NT2/D1 (cell line): ENCODE data around the gene CYP2U1.
A peak's percentile ranks its signal among the peaks of the same experiment; 100 is the strongest.
"Not testable (repeated sequence)": the region's sequence is repeated elsewhere in the genome, so short reads cannot be mapped to it uniquely, and the experiment has no call there.

Experiments used
- DNase-seq: peaks from one replicate; pipeline ENCODE4 v3.0.0-alpha.2; 2011; ENCODE audit warnings: low read depth, low spot score
- H3K27me3 ChIP-seq: 2 replicates; pipeline ENCODE4 v1.6.0; 2011; ENCODE audit warnings: mild to moderate bottlenecking; ENCODE audit not compliant: insufficient read length, insufficient read depth
- H3K36me3 ChIP-seq: 2 replicates; pipeline ENCODE4 v1.6.1; 2011; ENCODE audit warnings: mild to moderate bottlenecking, low read length, mixed read lengths; ENCODE audit not compliant: insufficient read depth, insufficient read length
- H3K4me1 ChIP-seq: 2 replicates; pipeline ENCODE4 v1.5.1; 2011; ENCODE audit not compliant: insufficient read depth, insufficient read length
- H3K4me3 ChIP-seq: 2 replicates; pipeline ENCODE4 v1.5.1; 2011; ENCODE audit warnings: low read depth; ENCODE audit not compliant: insufficient read length
- H3K9ac ChIP-seq: 2 replicates; pipeline ENCODE4 v1.6.0; 2011; ENCODE audit warnings: low read depth; ENCODE audit not compliant: insufficient read length
- H3K9me3 ChIP-seq: 2 replicates; pipeline ENCODE4 v1.5.1; 2011; ENCODE audit warnings: mild to moderate bottlenecking, low read length; ENCODE audit not compliant: insufficient read depth
- SUZ12 ChIP-seq: IDR thresholded peaks from 2 replicates; pipeline ENCODE4 v1.6.1; 2011; ENCODE audit not compliant: insufficient read length, insufficient read depth; ENCODE audit errors: extremely low read depth
- YY1 ChIP-seq: IDR thresholded peaks from 2 replicates; pipeline ENCODE4 v1.6.1; 2011; ENCODE audit not compliant: insufficient read length, insufficient read depth
- ZNF274 ChIP-seq: IDR thresholded peaks from 2 replicates; pipeline ENCODE4 v1.6.1; 2011; ENCODE audit warnings: mild to moderate bottlenecking, low read depth, low read length

CYP2U1 gene

DNA sequence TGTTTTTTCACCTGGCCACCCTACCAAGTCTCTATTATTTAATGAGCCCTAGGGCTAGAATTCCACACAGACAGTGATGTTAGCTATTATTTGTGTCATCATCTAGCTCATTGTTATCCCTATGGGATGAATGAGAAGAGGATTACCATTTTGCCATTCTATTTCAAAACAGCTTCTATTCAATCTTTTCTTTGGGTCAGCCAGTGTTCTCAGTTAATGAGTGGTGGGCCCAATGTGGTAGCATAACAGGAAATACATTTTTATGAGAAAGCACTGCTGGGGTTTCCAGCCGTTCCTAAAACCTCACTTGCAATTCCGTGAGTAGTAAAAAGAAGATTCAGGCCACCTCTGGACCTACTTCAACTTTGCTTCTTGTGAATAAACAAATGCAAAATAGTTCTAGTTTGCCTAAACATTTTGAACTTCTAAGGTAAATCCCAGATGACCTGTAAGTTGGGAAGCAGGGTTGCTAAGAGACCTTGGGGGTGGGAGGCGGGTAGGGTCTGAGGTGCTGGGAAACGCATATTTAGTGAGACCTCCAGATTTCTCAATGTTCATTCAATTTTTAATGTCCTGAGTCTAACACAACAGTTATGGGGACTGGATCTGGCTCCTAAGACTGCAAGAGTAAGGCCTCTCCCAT is 24.8 kb upstream of the CYP2U1 start:
- TF ChIP-seq SUZ12, result no peak
- no peak for TF ChIP-seq YY1
- no peak for TF ChIP-seq ZNF274
- DNase-seq, result no peak
- H3K4me3 ChIP-seq, result no peak overlapping the region
- H3K36me3 ChIP-seq, result no peaks in the 10 kb centered on the region
- H3K27me3 ChIP-seq, result no peaks in the 10 kb centered on the region
- H3K9ac ChIP-seq, result no peak overlapping the region
- H3K4me1 ChIP-seq, result no peaks in the 10 kb centered on the region
- no peaks in the 10 kb centered on the region; the same call in 1 of the 2 replicates for H3K9me3 ChIP-seq

DNA sequence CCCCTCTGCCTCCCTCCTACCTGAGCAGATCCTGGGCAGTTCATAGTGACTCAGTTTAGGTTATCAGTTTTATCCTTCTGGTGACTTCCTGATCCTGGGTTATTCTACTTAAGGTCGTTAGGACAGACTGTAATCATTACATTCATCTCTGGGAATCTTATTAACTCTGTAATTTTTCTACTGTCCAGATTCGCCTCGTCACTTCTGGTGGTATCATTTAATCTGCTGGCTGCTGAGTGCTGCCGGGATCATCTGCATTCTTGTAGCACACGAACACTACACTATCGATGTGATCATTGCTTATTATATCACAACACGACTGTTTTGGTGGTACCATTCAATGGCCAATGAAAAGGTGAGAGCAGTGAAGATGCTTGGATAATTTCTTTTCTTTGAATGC is 23.0 kb upstream of the CYP2U1 start:
- Histone ChIP-seq H3K36me3 (no peaks in the 10 kb centered on the region), H3K27me3 (no peaks in the 10 kb centered on the region), H3K4me1 (no peaks in the 10 kb centered on the region), H3K9me3 (no peaks in the 10 kb centered on the region; the same call in 1 of the 2 replicates), H3K9ac (no peak overlapping the region), H3K4me3 (no peak overlapping the region)
- DNase-seq, result no peak
- TF ChIP-seq ZNF274 (no peak), SUZ12 (no peak), YY1 (no peak)

DNA sequence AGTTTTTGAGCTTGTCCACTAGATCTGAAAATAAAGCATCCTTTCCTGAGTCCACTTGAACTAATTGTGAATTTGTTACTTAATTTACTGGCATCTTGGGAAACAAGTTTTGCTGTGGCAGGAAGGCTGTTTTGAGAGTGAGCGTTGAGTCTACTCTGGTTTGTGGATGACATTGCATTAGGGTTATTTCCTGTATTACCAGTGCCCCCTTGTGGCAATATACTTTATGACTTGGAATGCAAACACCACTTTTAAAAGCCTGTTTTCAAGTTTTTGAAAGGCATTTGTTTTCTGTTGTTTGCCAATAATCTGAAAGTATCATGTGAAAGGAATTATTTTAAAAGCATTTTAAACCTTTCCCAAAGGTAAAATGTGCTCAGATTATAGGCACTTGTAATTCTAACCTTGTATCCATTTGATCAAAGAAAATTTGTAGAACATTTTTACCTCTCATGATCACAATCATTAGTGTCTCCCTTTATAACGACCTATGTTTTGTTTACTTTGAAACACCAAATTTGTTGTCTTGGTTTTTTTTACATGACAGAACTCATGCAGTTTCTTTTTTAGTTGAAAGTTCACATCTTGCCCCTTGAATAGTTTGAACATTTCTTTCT is 18.0 kb upstream of the CYP2U1 start:
- no peak for TF ChIP-seq SUZ12
- no peak for TF ChIP-seq ZNF274
- TF ChIP-seq YY1, result no peak

DNA sequence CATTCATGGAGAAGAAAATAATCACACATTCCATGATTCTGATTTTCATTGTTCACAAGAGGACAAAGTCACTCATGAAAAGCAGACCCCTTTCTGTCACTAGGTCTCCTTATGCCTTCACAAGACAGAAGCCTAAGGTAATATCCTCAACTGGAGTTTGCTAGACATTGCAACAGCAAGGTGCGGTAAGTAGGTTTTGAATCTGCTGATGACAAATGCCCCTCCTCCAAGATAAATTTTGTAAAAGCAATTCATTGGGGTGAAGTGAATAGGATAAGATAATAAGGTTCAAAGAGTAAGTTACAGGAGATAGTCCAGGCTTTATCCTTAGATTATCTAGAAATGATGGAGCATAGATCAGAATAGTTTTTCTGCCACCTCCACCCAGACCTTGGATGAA is 16.1 kb upstream of the CYP2U1 start:
- Histone ChIP-seq H3K4me3 (no peak overlapping the region), H3K36me3 (no peaks in the 10 kb centered on the region), H3K9ac (no peak overlapping the region), H3K27me3 (no peaks in the 10 kb centered on the region), H3K9me3 (peaks cover 3% of the 10 kb centered on the region; the same call in 1 of the 2 replicates), H3K4me1 (no peaks in the 10 kb centered on the region)
- TF ChIP-seq SUZ12, result no peak
- TF ChIP-seq YY1, result no peak
- TF ChIP-seq ZNF274, result no peak
- DNase-seq, result no peak

More for the DNA sequence above, 18.0 kb upstream of the CYP2U1 start:
- Histone ChIP-seq H3K9me3 (no peaks in the 10 kb centered on the region), H3K4me3 (no peak overlapping the region), H3K4me1 (no peaks in the 10 kb centered on the region), H3K9ac (no peak overlapping the region), H3K27me3 (no peaks in the 10 kb centered on the region), H3K36me3 (no peaks in the 10 kb centered on the region)
- peak; percentile 60 for DNase-seq

DNA sequence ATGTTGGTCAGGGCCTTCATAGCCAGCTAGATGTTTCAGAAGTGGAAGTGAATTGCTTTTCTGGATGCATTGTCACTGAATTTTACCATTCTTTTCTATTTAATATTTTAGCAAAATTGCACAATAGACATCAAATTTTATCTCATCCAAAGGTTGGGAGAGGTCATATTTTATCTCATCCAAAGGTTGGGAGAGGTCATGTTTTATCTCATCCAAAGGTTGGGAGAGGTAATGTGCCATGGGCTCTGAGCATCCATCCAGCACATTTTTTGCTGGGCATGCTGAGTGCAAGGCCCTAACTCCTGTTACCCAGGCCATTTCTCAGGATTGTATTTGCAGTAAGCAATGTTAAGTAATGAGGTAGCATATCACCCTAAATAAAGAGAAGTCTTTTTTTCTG is 14.7 kb upstream of the CYP2U1 start:
- no peak overlapping the region for H3K9ac ChIP-seq
- peaks cover 3% of the 10 kb centered on the region; the same call in 1 of the 2 replicates for H3K9me3 ChIP-seq
- no peaks in the 10 kb centered on the region for H3K4me1 ChIP-seq
- DNase-seq, result no peak
- no peaks in the 10 kb centered on the region for H3K36me3 ChIP-seq
- TF ChIP-seq ZNF274 (no peak), SUZ12 (no peak)
- no peak overlapping the region for H3K4me3 ChIP-seq
- no peaks in the 10 kb centered on the region for H3K27me3 ChIP-seq

DNA sequence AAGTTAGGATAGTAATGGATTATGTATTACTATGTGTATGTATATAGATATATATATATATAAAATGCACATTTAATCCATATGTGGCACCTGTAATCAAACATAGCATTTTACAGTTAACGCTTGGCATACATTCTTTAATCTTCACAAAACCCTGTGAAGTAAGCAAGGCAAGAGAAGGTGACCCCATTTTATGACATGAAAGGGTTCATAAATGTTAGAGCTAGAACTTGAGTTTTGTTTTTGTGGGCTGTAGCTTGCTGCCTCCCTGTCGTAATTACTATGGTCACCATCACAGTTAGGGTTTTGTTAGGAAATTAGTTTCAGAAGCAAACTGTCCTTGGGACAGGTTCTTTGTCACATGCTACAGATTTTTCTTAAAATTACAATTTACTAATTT is 13.8 kb upstream of the CYP2U1 start:
- Histone ChIP-seq H3K4me1 (no peaks in the 10 kb centered on the region), H3K4me3 (no peak overlapping the region), H3K9me3 (peaks cover 3% of the 10 kb centered on the region; the same call in 1 of the 2 replicates), H3K27me3 (no peaks in the 10 kb centered on the region), H3K36me3 (no peaks in the 10 kb centered on the region), H3K9ac (no peak overlapping the region)
- DNase-seq, result no peak
- TF ChIP-seq YY1 (no peak), ZNF274 (no peak), SUZ12 (no peak)

DNA sequence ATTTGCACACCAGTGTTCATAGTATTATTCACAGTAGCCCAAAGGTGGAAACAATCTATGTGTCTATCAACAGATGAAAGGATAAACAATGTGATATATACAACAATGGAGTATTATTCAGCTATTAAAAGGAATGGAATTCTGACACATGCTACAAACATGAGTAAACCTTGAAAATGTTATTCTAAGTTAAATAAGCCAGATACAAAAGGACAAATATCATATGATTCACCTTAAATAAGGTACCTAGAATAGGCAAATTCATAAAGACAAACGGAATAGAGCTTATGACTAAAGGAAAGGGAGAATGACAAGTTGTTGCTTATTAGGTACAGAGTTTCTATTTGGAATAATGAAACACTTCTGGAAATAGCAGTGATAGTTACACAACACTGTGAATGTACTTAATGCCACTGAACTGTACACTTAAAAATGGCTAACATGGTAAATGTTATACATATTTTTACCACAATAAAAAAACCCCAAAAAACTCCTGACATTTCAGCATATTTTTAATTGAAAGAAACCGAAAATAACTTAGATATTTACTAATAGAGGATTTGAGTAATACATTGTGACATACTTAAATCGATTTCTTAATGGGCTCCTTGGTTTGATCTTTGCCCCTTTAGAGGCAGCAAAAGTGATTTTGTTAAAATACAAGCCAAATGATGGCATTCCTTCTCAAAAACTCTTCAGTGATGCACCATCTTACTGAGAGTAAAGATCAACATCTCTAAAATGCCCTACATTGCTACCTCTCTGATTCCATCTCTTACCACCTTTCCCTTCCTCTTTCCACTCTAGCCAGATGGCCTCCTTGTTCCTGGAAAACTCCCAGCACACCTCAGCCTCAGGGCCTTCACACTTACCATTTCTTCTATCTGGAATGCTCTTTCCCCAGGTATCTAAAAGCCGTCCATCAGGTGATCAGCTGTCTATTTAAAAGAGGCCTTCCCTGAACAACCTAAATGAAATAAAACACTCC is 8.6 kb upstream of the CYP2U1 start:
- no peak for DNase-seq
- no peak for TF ChIP-seq SUZ12
- no peak for TF ChIP-seq YY1
- TF ChIP-seq ZNF274, result no peak
- H3K9me3 ChIP-seq, result peaks cover 3% of the 10 kb centered on the region; the same call in 1 of the 2 replicates

DNA sequence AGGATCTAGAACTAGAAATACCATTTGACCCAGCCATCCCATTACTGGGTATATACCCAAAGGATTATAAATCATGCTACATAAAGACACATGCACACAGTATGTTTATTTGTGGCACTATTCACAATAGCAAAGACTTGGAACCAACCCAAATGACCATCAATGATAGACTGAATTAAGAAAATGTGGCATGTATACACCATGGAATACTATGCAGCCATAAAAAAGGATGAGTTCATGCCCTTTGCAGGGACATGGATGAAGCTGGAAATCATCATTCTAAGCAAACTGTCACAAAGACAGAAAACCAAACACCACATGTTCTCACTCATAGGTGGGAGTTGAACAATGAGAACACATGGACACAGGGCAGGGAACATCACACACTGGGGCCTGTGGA is 5.6 kb upstream of the CYP2U1 start:
- H3K4me3 ChIP-seq, result not testable (repeated sequence)

More for the DNA sequence above, 8.6 kb upstream of the CYP2U1 start:
- Histone ChIP-seq H3K4me1 (no peaks in the 10 kb centered on the region), H3K27me3 (no peaks in the 10 kb centered on the region), H3K9ac (no peak overlapping the region), H3K36me3 (no peaks in the 10 kb centered on the region), H3K4me3 (no peak overlapping the region)

DNA sequence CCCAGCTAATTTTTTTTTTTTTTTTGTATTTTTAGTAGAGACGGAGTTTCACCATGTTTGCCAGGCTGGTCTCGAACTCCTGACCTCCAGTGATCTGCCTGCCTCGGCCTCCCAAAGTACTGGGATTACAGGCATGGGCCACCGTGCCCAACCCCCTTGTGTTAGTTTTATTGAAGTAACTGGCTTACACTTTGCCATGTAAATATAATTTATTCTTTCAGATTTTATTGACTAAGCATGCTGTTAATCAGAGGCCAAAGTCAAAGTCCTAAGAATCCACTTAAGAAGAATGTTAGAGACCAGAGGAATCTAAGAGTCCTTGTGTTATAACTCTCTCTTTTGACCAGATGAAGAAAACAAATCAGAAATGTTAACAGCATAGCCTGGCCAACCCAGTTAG is 4.5 kb upstream of the CYP2U1 start:
- DNase-seq, H3K4me1 ChIP-seq, H3K9me3 ChIP-seq, H3K9ac ChIP-seq, H3K4me3 ChIP-seq, H3K36me3 ChIP-seq: not testable (repeated sequence)
- H3K27me3 ChIP-seq, result peaks cover 14% of the 10 kb centered on the region

More for the DNA sequence above, 5.6 kb upstream of the CYP2U1 start:
- H3K4me1 ChIP-seq, H3K9me3 ChIP-seq, DNase-seq, H3K9ac ChIP-seq, H3K36me3 ChIP-seq, H3K27me3 ChIP-seq: not testable (repeated sequence)
